Kidney (tissue), 14 donors: ENCODE measurements around the gene NEU2. TPM values are rescaled to one million over a fixed set of nuclear protein-coding genes. Genes with fewer than 3 reads are reported as not detected.

Experiments
- DNase-seq, 5 donors: peaks; one replicate each; pipeline ENCODE4 v3.0.0-alpha.2; 2013 to 2020
- FAIRE-seq: peaks from 2 replicates; lab custom pipeline; 2012; peaks lifted over from hg19 to GRCh38; lab: Jason Lieb, UNC
- H3K27ac ChIP-seq, 2 donors: one replicate each; pipeline ENCODE4 v1.7.0; 2013; ENCODE audit warnings: low read depth in 2 of 2, low read length in 2 of 2, inconsistent platforms in 1 of 2
- H3K27me3 ChIP-seq: one replicate; pipeline ENCODE4 v1.7.1; 2013; ENCODE audit warnings: low read length, inconsistent platforms; ENCODE audit not compliant: control insufficient read depth, insufficient read depth
- H3K36me3 ChIP-seq, 3 donors: one replicate each; pipeline versions ENCODE4 v1.7.0 to v1.7.1; 2013; ENCODE audit warnings: low read length in 3 of 3, control low read depth in 1 of 3, inconsistent platforms in 1 of 3; ENCODE audit not compliant: insufficient read depth in 3 of 3, control insufficient read depth in 2 of 3
- H3K4me1 ChIP-seq, 3 donors: one replicate each; pipeline versions ENCODE4 v1.7.0 to v1.7.1; 2013; ENCODE audit warnings: low read length in 3 of 3, inconsistent platforms in 1 of 3, low read depth in 1 of 3; ENCODE audit not compliant: control insufficient read depth in 2 of 3, insufficient read depth in 2 of 3
- H3K4me3 ChIP-seq, 3 donors: one replicate each; pipeline versions ENCODE4 v1.7.0 to v1.8.1; 2013; ENCODE audit warnings: low read length in 3 of 3, control low read depth in 1 of 3, inconsistent platforms in 1 of 3
- H3K9ac ChIP-seq, 3 donors: one replicate each; pipeline versions ENCODE4 v1.7.0 to v1.7.1; 2013; ENCODE audit warnings: low read length in 3 of 3, control low read depth in 1 of 3, inconsistent platforms in 1 of 3
- H3K9me3 ChIP-seq, 3 donors: one replicate each; pipeline versions ENCODE4 v1.7.0 to v1.7.1; 2013; ENCODE audit warnings: low read length in 3 of 3, control low read depth in 1 of 3, inconsistent platforms in 1 of 3; ENCODE audit not compliant: control insufficient read depth in 2 of 3, insufficient read depth in 1 of 3
- intact Hi-C: fragments of 100-400 bp; cut with DNase I; formaldehyde crosslinking; loops from one replicate; pipeline ENCODE4 v1.11.1; 2022
- polyA plus RNA-seq: library from polyadenylated mRNA; stranded (reverse); fragments of 350-450 nt; fragmentation: Illumina TruSeq; extraction: RNeasy Lipid Tissue Mini Kit (QIAGEN cat#74804); gene quantifications from one replicate; pipeline ENCODE4 v1.2.3, GENCODE V29; 2014; ENCODE audit warnings: low read depth, low replicate concordance; ENCODE audit not compliant: insufficient read depth
- total RNA-seq: library from RNA; stranded (reverse); fragmentation: NEBNext Ultra II Directional; extraction: Animal tissue kit (Norgen Biotek cat#: 25700); gene quantifications from one replicate; pipeline ENCODE4 v1.2.1, GENCODE V29; 2021
- TF ChIP-seq, protein P1 (sequence below): IDR thresholded peaks from 3 replicates; pipeline ENCODE4 v1.5.1; 2012; ENCODE audit warnings: mild to moderate bottlenecking, moderate library complexity, borderline replicate concordance; ENCODE audit not compliant: insufficient read depth; ENCODE audit errors: extremely low read depth
- donor health status: control.
- donor health status: control.
- donor health status: control.
- donor health status: control.
- donor health status: control.
- donor health status: DM: yes; HTN: yes; CAD: no.
- donor health status: Normal renal cell carcinoma (clear cell type).

The NEU2 gene
- total and polyA plus RNA-seq, 2 donors from 2014 or later = not detected

DNA sequence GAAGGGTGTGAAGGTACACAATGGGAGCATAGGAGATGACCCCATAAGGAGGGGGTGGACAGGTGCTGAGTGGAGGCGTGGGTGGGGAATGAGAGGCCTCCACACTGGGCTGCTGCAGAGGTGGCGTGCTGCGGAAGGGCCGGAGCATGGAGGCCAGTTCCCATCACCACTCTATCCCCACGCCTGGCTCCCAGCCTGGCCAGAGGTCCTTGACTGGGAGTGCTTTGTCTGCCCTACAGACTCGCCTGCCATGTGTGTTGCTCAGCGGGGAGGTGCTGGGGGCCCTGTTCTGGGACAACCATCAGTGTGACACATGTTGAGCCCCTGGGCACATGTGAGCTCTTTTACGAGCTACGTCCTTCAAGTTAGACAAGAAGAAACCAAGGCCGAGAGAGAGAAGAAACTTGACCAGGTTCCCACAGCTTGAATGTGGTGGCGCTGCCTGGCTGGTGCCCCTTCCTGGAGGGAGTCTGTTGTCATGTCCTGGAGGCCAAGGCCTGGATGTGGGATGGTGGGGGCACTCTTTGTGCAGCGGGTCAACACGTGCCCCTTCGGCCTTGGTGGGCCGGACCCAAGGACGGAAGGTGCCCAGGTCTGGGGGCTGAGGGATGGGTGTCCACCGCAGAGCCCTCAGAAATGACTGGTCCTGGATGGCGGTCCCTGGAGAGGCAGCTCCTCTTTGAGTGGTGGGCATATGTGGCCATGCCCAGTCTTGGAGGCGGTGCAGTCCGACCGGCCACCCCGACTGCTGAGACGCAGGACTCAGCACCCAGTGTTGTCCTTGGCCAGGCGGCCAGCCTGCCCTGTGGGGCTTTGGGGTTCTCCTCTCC lies 26.5 kb downstream of the NEU2 start:
- DNase-seq (no peak), FAIRE-seq (no peak)
- intact Hi-C loops = no loop called here
- Histone ChIP-seq H3K36me3 (no peaks in the 10 kb centered on the region), H3K9ac (no peak overlapping the region), H3K27me3 (no peaks in the 10 kb centered on the region), H3K4me1 (peaks cover 0 to 18% (median 0%) of the 10 kb centered on the region in 3 donors), H3K9me3 (no peaks in the 10 kb centered on the region), H3K27ac (peak overlapping the region in 1 of 2 donors; percentile 74), H3K4me3 (no peak overlapping the region)
- TF ChIP-seq, protein P1, sequence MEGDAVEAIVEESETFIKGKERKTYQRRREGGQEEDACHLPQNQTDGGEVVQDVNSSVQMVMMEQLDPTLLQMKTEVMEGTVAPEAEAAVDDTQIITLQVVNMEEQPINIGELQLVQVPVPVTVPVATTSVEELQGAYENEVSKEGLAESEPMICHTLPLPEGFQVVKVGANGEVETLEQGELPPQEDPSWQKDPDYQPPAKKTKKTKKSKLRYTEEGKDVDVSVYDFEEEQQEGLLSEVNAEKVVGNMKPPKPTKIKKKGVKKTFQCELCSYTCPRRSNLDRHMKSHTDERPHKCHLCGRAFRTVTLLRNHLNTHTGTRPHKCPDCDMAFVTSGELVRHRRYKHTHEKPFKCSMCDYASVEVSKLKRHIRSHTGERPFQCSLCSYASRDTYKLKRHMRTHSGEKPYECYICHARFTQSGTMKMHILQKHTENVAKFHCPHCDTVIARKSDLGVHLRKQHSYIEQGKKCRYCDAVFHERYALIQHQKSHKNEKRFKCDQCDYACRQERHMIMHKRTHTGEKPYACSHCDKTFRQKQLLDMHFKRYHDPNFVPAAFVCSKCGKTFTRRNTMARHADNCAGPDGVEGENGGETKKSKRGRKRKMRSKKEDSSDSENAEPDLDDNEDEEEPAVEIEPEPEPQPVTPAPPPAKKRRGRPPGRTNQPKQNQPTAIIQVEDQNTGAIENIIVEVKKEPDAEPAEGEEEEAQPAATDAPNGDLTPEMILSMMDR = no peak

DNA sequence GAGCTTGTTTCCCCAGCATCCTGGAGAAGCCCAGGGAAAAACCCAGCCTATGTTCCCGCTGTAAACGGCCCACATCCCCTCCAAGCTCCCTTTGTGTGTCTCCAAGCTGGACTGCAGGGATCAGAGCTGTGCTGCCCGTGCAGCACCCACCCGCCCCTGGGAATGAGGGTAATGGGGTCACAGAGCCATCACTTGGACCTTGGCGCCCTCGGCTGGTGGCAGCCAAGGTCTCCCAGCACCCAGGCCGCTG lies 27.0 kb downstream of the NEU2 start:
- FAIRE-seq (no peak), DNase-seq (no peak)
- intact Hi-C loops = no loop called here
- H3K4me3 ChIP-seq = no peak overlapping the region
- peaks cover 0 to 16% (median 0%) of the 10 kb centered on the region in 3 donors for H3K4me1 ChIP-seq
- no peak overlapping the region for H3K9ac ChIP-seq
- H3K27me3 ChIP-seq = no peaks in the 10 kb centered on the region
- H3K9me3 ChIP-seq = no peaks in the 10 kb centered on the region
- peak overlapping the region; percentile 74 to 80 for H3K27ac ChIP-seq
- no peaks in the 10 kb centered on the region for H3K36me3 ChIP-seq
- TF ChIP-seq, protein P1 = no peak

DNA sequence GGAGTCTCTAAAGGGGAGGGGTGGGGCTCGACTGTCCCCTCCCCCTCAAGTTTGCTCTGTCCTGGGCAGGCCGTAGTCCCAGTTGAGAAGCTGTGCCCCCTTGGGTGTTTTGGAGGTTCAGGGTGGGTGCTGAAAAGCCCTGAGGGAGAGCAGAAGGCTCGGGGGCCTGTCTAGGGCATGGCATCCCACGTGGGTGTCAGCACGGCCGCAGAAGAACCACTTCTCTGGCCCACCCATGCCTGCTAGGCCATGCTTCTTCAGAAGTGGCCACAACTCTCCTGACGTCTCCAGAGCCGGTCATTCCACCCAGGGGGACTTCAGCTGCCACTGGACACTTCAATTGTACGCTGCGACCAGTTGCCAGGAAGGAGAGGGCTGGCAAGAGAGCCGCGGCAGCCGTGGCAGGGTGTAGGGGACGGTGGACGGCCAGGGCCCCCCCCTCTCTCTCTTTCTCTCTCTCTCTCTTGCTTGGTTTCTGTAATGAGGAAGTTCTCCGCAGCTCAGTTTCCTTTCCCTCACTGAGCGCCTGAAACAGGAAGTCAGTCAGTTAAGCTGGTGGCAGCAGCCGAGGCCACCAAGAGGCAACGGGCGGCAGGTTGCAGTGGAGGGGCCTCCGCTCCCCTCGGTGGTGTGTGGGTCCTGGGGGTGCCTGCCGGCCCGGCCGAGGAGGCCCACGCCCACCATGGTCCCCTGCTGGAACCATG lies 27.5 kb downstream of the NEU2 start, which contains the start of gene INPP5D:
TSS of gene INPP5D (plus strand) at position 546 of the 704 bp plus-strand sequence. CDS start at position 683, 137 bp downstream.
- FAIRE-seq (no peak), DNase-seq (peak in 2 of 5 donors; percentile 44 to 84)
- Histone ChIP-seq H3K4me1 (peaks cover 0 to 16% (median 0%) of the 10 kb centered on the region in 3 donors), H3K4me3 (peak within 1 kb of the TSS; percentile 37 to 62 (median 52)), H3K9ac (peak within 1 kb of the TSS in 1 of 3 donors; percentile 53), H3K27me3 (no peaks in the 10 kb centered on the region), H3K36me3 (no peaks in the 10 kb centered on the region), H3K27ac (peak within 1 kb of the TSS; percentile 74 to 80), H3K9me3 (no peaks in the 10 kb centered on the region)
- TF ChIP-seq, protein P1 = no peak
- intact Hi-C loops = no loop called here
